Colon (tissue), 2 donors: Measurements from ENCODE around the gene CDH11.

ENCODE experiments used
- FAIRE-seq: peaks from 2 replicates; lab custom pipeline; 2012; peaks lifted over from hg19 to GRCh38; lab: Jason Lieb, UNC
- donor health status: control.
- donor health status: control.

CDH11 gene

DNA sequence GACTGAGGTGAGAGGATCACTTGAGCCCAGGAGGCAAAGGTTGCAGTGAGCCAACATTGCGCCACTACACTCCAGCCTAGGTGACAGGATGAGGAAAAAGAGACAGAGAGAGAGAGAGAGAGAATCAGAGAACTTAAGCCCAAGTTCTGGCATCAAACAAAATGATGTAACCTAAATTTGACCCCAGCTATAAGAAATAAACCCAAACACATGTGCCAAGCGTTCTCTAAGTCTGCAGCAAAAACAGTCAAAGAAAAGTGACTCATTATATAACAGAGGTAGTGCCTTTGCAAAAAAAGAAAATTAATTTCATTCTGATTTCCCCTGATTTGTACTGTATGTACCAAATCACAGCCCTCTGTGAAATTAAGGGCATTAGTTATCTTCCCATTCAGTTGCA is 89.5 kb downstream of the CDH11 start:
- FAIRE-seq: no peak

DNA sequence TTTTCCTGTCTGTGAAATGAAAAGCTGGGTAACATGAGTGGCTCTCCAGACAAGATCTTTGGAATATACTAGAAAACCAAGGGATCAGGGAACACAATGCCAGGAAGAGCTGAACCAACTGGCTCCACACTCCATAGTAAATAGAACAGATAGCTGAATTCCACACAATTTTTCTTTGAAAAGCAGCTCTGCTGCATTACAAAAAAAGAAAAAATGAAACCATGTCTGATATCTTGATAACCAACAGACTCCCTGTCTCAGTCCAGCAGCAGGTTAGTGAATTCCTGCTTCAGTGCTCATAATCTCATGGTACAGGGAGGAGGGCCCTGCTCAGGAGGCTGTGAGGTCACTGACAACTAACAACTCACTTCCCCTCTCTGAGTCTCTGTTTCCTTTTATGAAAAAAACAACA is 97.1 kb downstream of the CDH11 start:
- no peak for FAIRE-seq

DNA sequence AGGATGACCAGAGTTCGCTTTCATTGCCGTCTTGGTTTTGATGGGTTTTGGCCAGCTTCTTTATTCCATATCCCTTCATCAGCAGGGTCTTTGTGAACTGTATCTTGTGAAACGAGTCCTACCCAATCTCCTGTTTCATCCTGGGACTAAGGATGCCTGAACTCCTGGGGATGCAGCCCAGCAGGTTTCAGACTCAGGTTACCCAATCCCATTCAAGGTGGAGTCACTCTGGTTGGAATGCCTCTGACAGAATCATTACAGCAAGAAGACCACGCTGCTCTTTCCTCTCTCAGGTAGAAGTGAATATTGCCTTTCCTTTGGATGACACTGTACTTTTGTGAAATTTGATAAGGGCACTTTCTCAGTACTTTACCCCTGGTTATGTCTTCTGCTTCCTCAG is 98.1 kb downstream of the CDH11 start:
- no peak for FAIRE-seq

DNA sequence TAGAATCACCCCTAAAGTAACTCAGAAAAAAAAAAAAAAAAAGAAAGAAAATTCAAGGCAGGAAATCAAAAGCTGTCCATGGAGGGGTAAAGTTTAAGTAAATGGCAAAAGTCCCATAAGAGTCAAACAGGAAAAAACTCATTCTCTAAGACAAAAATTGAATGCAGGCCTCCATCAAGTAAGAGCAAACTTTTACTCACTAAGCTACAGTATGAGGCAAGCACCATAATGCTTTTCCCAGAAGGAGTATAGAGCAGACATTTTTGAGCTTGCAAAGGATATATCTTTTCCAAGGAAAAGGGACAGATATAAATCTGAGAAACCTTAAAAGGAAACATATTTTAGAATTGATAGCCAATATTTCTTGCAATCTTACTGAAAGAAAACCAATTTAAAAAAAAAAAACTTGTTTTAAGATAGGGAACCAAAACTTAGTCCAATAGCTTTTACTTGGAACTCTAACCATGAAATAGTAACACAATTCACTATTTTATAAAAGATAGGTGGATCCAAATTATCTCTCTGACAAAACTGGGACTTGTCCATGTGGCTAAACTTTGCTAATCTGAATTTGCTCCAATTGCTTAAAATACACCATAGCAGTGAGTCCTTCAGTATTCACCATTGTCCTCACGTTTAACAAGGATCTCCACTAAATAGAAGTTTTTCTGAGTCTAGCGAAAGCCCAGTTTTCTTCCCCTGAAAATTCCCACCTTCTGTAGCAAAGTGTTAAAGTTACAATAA is 99.8 kb downstream of the CDH11 start:
- FAIRE-seq: no peak

DNA sequence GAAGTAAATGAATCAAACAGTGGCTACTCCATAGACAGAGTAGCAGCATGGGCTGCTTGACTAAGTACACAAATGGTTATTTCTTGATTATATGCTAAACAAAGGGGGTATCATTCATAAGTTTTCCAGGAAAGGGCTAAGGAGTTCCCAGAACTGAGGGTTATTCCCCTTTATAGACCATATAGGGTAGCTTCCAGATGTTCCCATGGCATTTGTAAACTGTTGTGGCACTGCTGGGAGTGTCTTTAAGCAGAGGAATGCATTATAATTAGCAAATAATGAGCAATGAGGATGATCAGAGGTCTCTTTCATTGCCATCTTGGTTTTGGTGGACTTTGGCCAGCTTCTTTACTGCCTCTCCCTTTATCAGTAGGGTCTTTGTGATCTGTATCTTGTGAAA is 105.1 kb downstream of the CDH11 start:
- FAIRE-seq: no peak

DNA sequence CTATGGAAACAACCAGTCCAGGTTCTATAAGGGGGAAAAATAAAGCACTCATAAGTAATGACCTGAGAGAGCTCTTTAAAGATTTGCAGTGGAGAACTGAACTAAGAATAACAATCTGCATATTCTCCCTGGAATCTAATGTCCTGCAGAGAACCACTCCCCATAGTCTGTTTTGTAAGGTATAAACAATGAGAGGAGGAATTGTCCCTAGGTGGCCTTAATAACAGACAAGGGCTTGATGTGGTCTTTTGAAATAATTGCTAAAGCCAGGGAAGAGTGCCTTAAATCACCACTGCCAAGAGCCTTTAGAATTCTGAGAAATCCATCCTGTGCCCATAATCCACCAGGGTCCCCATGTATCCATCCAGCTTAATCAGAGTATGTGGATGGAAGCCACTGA is 106.3 kb downstream of the CDH11 start:
- FAIRE-seq: no peak

DNA sequence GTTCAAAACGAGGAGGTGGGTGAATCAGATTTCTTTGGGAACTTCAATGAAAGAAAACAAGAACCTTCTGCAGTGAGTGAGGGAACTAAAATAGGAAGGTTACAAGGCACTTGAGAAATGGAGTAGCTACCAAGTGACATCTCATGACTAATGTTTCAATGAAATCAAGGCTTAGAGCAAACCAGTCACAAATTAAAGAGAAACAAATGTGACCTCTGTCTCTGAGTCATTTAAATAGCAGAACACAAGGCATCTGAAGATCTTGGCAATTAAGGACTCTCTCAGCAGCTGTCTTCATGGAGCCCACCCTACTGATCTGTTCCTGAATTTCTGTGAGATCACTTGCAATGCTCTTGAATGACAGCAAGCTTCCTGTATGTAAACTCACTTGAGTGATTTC is 109.5 kb downstream of the CDH11 start:
- FAIRE-seq: no peak

DNA sequence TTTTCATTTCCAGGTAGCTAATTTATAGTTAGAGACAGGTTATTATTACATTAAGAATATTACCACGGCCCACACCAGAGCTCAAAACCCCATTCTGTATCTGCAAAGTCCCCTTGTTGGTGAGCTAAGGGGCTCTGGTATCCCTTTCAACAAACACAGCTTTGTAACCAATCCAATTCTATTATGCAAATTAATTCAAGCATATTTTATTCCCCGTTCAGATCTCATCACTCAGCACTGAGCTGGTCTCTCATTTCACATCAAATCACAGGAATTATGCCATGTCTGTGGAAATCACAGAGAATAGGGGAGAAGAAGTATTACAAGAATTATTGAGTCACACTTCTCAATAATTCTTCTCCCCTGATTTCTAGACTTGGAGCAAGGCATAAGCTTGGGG is 111.7 kb downstream of the CDH11 start:
- no peak for FAIRE-seq

DNA sequence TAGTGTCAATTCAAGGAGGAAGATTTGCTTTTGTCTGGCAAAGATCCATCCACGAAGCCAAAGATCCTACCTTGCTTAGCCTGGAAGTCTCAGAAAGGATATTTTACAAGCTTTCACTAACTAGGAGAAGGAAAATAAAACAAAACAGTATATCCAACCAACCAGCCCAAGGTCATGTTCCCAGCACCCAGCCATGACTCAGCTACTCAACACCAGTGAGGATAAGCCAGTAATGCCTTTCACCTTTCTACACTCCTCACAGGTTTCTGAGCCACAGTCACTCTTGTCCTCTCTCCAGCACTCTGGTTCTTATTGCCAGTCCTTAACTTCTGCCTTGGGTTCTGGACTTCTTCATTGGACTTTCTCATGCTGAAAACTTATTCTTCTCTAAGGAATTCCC is 116.2 kb downstream of the CDH11 start:
- FAIRE-seq: no peak

DNA sequence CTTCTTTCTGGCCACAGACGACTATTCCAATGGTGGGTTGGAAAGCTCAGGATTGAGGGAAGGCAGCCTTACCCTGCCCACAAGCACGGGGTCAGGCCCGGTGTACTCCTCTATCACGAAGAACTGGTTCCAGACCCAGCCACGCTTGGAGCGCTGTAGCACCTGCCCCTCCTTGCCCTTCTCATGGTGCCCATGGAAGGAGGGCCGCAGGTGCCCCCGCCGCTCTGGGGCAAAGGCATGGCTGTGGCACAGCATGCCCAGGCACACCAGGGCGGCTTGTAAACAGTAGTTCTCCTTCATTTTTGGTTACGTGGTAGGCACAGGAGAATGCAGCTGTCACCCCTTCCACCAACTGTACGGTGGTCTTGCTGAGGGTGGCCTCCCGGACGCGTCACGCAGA is 117.3 kb downstream of the CDH11 start:
- FAIRE-seq: no peak

DNA sequence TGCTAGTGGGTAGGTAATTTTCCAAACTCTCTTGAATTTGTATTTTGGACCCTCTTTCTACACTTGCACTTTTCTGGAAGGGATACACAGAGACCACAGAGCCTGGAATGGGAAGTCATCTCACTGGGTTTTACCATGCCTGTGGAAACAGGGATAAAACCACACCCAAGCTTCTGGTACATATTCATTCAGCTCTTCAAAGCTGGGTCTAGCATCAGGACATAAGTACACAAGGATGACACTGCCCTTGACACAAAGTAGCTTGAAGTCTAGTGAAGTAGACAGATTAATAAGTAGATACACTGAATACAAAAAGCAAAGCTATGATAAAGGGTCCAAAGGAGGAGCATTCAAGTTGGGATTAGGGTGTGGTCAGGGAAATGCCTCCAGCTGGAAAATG is 118.2 kb downstream of the CDH11 start:
- FAIRE-seq: no peak

DNA sequence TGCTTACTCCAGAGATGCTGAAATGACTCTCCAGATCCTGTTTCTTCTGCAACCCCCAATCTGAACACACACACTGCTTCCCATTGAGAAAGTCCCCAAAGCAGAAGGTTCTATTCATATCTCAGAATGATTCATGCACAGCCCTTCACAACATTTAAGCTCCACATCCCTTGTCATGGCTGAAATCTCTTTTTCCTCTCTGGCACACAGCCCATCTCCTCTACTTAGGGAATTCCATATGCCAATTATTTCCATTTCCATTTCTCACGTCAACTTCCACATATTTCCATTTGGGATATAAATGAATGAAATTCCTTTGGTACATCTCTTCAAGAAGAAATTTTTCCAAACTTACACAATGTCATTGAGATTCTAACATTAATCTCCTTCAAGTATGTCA is 119.6 kb downstream of the CDH11 start:
- FAIRE-seq: no peak

DNA sequence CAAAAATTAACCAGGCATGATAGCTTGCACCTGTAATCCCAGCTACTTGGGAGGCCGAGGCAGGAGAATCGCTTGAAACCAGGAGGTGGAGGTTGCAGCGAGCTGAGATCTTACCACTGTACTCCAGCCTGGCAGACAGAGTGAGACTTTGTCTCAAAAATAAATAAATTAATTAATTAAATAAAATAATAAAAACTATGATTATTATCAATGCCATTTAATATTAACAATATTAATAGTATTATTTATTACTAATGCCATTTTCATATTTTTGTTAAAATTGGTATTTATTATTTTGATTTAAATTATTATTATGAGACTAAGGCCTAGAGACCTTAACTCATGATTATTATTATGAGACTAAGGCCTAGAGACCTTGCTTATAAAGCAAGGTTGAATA is 121.2 kb downstream of the CDH11 start:
- no peak for FAIRE-seq

DNA sequence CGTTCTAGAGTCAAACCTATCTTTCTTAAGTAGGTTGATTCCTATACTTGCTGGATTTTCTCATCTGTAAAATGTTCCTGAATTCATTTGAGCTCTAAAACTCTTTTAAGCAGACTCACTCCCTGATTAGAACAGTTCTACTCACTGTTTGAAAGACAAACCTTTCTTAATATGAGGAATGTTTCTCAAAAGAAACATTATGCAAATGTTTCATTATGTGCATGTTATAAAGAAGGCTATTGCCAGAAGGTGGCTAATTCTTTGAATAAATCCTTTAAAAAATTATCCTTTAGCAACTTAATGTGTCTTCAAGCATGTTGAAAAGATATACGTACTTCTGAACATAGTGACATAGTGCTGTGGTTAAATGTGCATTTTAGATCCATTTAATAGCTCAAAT is 124.1 kb downstream of the CDH11 start:
- FAIRE-seq: no peak

DNA sequence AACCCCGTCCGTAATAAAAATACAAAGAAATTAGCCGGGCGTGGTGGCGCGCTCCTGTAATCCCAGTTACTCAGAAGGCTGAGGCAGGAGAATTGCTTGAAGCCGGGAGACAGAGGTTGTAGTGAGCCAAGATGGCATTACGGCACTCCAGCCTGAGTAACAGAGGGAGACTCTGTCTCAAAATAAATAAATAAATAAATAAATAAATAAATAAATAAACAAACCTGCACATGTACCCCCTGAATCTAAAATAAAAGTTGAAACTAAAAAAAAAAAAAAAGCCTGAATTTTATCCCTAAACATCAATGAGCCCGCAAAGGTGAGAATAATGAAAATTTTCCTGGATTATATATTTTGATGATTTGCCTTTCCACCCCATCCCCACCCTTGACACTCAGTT is 124.7 kb downstream of the CDH11 start:
- FAIRE-seq: no peak

DNA sequence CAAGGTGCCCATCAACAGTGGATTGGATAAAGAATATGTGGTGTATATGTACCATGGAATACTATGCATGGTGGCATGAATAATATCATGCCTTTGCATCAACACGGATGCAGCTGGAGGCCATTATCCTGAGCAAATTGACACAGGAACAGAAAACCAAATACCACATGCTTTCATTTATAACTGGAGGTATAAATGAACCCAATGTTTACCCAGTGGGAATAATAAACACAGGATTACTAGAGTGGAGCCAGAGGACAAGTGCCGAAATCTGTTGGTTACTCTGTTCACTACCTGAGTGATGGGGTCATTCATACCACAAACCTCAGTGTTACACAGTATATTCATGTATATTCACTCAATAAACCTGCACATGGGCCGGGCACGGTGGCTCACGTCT is 125.2 kb downstream of the CDH11 start:
- no peak for FAIRE-seq

DNA sequence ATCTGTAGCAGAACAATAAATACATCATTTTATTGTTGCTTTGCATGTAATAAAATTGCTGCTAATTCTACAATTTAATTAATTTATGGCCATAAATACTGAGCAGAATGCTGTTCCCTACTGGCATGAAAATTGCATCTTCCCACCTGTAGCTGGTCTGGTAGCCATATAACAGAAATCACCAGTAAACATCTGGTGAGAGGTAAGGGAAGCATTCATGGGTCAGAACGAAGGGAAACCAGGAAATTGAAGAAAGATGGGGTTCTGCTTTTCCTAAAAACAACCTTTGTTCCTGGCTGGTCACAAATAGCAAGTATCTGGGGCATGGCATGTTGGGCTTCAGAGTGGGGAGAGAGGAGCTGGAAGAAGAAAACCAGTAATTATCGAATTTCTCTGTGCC is 128.4 kb downstream of the CDH11 start:
- no peak for FAIRE-seq

DNA sequence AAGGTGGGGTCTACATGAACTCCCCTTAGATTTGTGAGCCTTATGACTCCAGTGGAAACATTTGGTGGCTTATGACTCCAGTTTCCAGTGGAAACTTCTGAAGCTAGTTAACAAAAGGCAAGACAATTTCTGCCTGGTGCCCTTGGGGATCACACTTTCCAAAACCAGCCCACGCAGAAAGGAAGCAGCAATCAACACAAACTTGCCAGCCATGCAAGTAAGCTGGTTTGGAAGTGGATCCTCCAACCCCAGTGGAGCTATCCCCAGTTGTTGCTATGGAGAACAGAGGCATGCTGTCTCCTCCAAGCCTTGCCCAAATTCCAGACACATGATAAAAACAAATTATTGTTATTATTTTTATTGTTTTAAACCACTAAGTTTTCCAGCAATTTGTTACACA is 130.9 kb downstream of the CDH11 start:
- no peak for FAIRE-seq

DNA sequence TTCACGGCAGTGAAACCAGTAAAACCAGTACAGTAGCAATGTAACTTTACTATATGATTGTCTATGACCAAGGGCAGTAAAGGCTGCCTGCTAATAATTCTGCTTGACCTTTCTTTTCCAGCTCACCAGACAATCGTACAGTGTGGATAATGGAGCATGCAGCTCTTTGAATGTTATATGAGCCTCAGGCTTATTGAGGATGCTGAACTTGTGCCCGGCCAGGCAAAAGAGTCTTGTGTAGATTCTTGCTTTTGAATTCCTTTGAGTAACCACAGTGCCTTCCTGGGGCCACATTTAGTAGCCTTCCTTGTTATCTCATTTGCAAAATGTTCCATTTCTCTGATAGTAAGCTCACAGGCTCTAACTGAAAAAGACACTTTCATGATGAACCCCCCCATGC is 131.8 kb downstream of the CDH11 start:
- FAIRE-seq: no peak

DNA sequence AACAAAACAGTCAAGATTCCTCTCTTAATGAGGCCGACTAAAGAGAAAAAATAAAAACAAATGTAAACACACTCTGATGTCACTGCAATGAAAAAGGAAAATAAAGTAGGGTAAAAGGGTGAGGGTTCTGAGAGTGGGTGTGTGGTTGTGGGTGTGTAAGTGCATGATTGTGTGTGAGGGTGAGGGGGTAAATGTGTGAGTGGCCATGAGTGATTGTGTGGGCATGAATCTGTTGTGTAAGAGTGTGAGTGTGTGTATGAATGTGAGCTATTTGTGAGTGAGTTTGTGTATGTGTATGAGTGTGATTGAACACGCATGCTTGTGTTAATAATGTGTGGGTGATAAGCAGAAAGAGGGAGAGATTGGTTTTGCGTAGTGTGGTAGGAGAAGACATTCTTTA is 132.8 kb downstream of the CDH11 start:
- FAIRE-seq: no peak

DNA sequence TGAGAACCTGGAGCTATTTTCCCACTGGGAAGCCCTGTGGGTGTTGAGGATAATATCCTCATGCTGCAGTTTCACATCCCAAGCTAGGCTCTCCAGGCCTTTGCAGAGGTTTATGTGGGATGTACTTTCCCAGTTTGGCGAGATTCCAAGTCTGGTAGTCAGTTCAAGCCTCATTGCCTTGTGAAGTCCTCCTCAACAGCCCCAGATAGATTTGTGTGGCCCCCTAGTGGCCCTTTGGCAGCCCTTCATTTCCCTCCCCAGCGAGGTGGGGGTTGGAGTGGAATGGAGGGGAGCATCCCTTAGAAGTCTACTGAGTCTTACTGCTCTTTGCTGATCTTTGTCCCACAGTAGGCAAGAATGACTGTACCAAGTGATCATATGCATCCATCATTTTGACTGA is 137.9 kb downstream of the CDH11 start:
- FAIRE-seq: no peak

DNA sequence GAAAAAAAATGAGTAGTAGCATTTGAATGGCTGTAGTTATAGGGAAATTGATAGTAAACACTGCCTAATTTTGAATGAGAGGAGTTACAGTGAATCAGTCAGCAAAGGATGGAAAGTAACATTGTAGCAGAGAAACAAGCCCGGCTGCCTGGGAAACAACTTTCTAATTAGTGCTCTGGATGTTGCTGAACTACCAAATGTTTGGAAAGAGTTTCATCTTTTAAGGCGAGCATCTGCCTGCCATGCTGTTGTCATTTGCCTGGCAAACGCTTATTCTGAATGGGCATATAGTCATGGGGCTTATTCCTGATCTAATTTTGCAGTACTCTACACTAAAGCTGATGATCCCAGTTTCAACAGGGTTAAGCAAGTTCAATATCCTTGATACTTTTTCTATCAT is 138.6 kb downstream of the CDH11 start:
- FAIRE-seq: no peak

DNA sequence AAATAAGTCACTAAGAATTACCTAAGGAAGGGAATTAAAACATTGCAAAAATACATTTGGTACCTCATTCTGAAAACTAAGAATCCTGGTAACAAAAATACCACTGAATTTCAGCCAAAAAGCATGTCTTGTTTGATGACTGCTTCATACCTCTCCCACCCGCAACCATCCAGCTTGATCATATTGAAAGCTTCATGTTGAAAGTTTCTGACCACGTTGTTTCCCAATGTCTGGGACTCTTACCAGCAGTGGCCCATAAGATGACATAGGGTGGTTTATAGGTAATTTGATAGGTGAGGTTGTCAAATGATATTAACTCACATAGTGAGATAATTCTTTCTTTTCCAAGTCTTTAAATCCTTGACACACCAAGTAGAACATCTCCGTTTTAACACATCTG is 139.3 kb downstream of the CDH11 start:
- FAIRE-seq: no peak

DNA sequence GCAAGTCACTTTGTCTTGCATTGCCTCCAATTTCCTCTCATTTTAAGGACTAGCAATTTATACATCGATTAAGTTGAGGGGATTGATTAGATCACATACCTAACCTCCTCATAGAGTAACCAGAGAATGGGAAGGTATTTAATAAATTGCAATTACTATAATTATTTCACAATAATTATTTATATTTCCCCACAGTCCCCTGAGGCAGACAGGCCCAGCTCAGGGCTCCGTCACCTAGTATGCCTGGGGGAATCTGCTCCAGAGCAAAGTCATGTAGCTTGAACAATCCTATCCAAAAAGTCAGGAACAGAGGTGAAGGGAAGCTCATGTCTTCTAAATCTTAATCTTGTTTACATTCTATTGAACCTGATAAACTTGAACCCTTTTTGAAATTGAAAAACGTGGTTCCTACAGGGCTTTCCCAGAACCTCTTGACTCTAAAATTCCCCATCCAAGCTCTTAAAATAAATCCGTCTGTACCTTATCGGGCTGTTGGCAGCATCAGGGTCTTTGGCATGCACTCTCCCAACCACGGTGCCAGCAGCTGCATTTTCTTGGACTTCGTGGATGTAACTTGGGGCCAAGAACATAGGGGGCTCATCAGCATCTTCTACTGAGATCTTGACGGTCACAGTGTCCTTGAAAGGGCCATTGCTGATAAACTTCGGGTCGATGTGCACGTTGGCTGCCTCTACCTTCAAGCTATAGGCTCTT is 140.1 kb downstream of the CDH11 start:
- FAIRE-seq: no peak
